K562 (cell line): ENCODE data around the gene ABCA3. TPM values are rescaled to one million over a fixed set of nuclear protein-coding genes. Genes with fewer than 3 reads are reported as not detected.

Source experiments
- DACH1 ChIP-seq: fragments of 450-650 bp; IDR thresholded peaks from 2 replicates; pipeline ENCODE4 v1.6.1; 2018; ENCODE audit not compliant: partially characterized antibody
- HDAC8 ChIP-seq: fragments of 450-650 bp; IDR thresholded peaks from 2 replicates; pipeline ENCODE4 v1.6.1; 2016; ENCODE audit warnings: mild to moderate bottlenecking, missing genetic modification characterization, moderate library complexity, missing compliant biosample characterization
- KDM1A ChIP-seq, 2 experiments: fragments of 450-650 bp; IDR thresholded peaks; 2 replicates each; pipeline ENCODE4 v1.6.1; 2016; ENCODE audit warnings: mild to moderate bottlenecking in 2 of 2
- LARP7 ChIP-seq: fragments of 450-650 bp; IDR thresholded peaks from 2 replicates; pipeline ENCODE4 v1.6.1; 2016
- NEUROD1 ChIP-seq: fragments of 150-350 bp; IDR thresholded peaks from 2 replicates; pipeline ENCODE4 v1.6.1; 2014; ENCODE audit warnings: borderline replicate concordance, low read length, low read depth; ENCODE audit not compliant: partially characterized antibody
- POLR2G ChIP-seq: fragments of 200-400 bp; formaldehyde crosslinking; IDR thresholded peaks from 2 replicates; pipeline ENCODE4 v1.6.1; 2017; ENCODE audit warnings: low read depth, mild to moderate bottlenecking, antibody characterized with exemption, low read length, moderate library complexity
- RBFOX2 ChIP-seq: fragments of 200-400 bp; formaldehyde crosslinking; IDR thresholded peaks from 2 replicates; pipeline ENCODE4 v1.6.1; 2017; ENCODE audit warnings: low read depth, mild to moderate bottlenecking, low read length, moderate library complexity
- RBM22 ChIP-seq: fragments of 200-400 bp; formaldehyde crosslinking; IDR thresholded peaks from 2 replicates; pipeline ENCODE4 v1.6.1; 2018; ENCODE audit warnings: low read length, low read depth; ENCODE audit not compliant: poor library complexity, severe bottlenecking
- SIN3A ChIP-seq, 2 experiments: fragments of 150-350 bp in 1 of 2; IDR thresholded peaks; 2 replicates each; pipeline ENCODE4 v1.6.1; 2011 to 2016; ENCODE audit warnings: borderline replicate concordance in 2 of 2, low read depth in 2 of 2, low read length in 2 of 2, mild to moderate bottlenecking in 2 of 2, moderate library complexity in 2 of 2; ENCODE audit not compliant: control insufficient read depth in 1 of 2
- SMAD4 ChIP-seq: fragments of 250-450 bp; sonication (Bioruptor Pico); conservative IDR thresholded peaks from 2 replicates; pipeline ENCODE4 v1.8.0; 2021; ENCODE audit warnings: inconsistent platforms, mild to moderate bottlenecking, moderate library complexity
- ZFP30 ChIP-seq: fragments of 250-450 bp; sonication (Bioruptor Pico); IDR thresholded peaks from 2 replicates; pipeline ENCODE4 v1.8.0; 2022; ENCODE audit warnings: moderate library complexity, mild to moderate bottlenecking, inconsistent platforms, borderline replicate concordance
- ZNF121 ChIP-seq: sonication (generic); formaldehyde crosslinking; conservative IDR thresholded peaks from 2 replicates; pipeline ENCODE4 v1.8.0; 2022; ENCODE audit warnings: missing genetic modification reagents
- ZNF644 ChIP-seq: fragments of 200-800 bp; sonication (Bioruptor generic); IDR thresholded peaks from 2 replicates; pipeline ENCODE4 v1.6.1; 2016; ENCODE audit warnings: low read depth, missing genetic modification characterization, missing compliant biosample characterization
- polyA plus RNA-seq, 8 experiments: library from polyadenylated mRNA; depleted of rRNA in 4 of 8; stranded (reverse) in 5 of 8; unstranded in 3 of 8; fragments of >200 nt; fragmentation: Nextera tagmentation in 2 of 8; fragmentation: Illumina TruSeq in 1 of 8; extraction: Ambion mirVana in 2 of 8; extraction: Trizol in 1 of 8; gene quantifications; 2 replicates each; pipeline versions ENCODE4 v1.2.1 to v1.2.3, GENCODE V29; 2011 to 2014; ENCODE audit warnings: inconsistent platforms in 1 of 8, missing spikeins in 1 of 8
- total RNA-seq, 7 experiments: library from RNA; depleted of rRNA in 6 of 7; stranded (reverse); fragments of >200 nt in 6 of 7; fragmentation: Illumina TruSeq in 2 of 7; extraction: Trizol in 2 of 7; gene quantifications; 2 replicates each; pipeline versions ENCODE4 v1.2.1 to v1.2.3, GENCODE V29; 2011 to 2021; ENCODE audit warnings: low replicate concordance in 1 of 7
- TF ChIP-seq, protein P1 (sequence below): fragments of 450-650 bp; formaldehyde crosslinking; conservative IDR thresholded peaks from 2 replicates; pipeline ENCODE4 v1.4.0; 2022; ENCODE audit warnings: mild to moderate bottlenecking, missing genetic modification characterization
- TF ChIP-seq, protein P2 (sequence below): IDR thresholded peaks from 2 replicates; pipeline ENCODE4 v1.6.1; 2012; ENCODE audit warnings: low read depth, low read length, improper control_type of control experiment, borderline replicate concordance
- TF ChIP-seq, protein P3 (sequence below): fragments of 450-650 bp; IDR thresholded peaks from 2 replicates; pipeline ENCODE4 v1.6.1; 2018; ENCODE audit not compliant: partially characterized antibody
- TF ChIP-seq, protein P4 (sequence below): fragments of 250-450 bp; sonication (Bioruptor Pico); IDR thresholded peaks from 2 replicates; pipeline ENCODE4 v1.4.0; 2020; ENCODE audit warnings: borderline replicate concordance

The ABCA3 gene
- total and polyA plus RNA-seq, 9 of the 15 experiments (the other 6 are each of a cell fraction or from before 2014, with no cell fraction given), result 0.66 to 23.7 (median 6.9) TPM

DNA sequence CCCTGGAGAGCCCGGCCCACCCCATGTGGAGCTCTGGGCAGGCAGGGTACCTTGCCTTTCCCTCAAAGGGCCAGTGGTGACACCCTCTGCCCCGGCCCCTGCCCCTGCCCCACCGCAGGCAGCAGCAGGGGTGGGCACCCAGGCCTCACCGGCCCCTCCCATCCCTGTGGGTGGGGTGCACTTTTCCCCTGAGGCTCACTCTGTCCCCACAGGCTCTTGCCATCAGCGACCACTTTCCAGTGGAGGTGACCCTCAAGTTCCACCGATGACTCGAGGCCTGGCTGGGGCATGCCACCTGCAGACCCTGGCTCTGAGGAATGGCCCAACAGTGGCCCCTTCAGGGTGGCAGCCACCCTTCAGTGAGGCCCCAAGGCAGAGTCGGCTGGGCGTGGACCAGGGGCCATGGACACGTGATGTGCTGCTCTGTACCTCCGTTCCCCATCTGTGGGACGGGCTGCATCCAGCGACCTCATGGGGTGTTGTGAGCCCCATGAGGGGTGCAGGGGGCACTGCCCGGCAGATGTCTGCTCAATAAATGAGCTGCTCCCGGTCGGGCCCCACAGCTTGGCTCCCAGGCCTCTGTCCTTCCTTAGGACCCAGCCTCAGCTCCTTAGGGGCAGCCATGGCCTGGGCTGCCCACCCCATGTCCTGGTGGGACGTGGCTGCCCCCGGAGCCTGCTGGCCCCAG lies 102.2 kb downstream of the ABCA3 start (continued):
- TF ChIP-seq, protein P1, sequence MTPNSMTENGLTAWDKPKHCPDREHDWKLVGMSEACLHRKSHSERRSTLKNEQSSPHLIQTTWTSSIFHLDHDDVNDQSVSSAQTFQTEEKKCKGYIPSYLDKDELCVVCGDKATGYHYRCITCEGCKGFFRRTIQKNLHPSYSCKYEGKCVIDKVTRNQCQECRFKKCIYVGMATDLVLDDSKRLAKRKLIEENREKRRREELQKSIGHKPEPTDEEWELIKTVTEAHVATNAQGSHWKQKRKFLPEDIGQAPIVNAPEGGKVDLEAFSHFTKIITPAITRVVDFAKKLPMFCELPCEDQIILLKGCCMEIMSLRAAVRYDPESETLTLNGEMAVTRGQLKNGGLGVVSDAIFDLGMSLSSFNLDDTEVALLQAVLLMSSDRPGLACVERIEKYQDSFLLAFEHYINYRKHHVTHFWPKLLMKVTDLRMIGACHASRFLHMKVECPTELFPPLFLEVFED (CRISPR knock-in tag), result no peak
- TF ChIP-seq SMAD4 (CRISPR knock-in tag), result no peak
- no peak for TF ChIP-seq LARP7
- no peak for TF ChIP-seq ZNF121 (CRISPR knock-in tag)
- TF ChIP-seq, protein P2, sequence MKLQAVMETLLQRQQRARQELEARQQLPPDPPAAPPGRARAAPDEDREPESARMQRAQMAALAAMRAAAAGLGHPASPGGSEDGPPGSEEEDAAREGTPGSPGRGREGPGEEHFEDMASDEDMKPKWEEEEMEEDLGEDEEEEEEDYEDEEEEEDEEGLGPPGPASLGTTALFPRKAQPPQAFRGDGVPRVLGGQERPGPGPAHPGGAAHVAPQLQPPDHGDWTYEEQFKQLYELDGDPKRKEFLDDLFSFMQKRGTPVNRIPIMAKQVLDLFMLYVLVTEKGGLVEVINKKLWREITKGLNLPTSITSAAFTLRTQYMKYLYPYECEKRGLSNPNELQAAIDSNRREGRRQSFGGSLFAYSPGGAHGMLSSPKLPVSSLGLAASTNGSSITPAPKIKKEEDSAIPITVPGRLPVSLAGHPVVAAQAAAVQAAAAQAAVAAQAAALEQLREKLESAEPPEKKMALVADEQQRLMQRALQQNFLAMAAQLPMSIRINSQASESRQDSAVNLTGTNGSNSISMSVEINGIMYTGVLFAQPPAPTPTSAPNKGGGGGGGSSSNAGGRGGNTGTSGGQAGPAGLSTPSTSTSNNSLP, result no peak
- TF ChIP-seq KDM1A (IDR thresholded peaks at IDR 0.05), result no peak
- no peak for TF ChIP-seq HDAC8 (tag)
- no peak for TF ChIP-seq DACH1
- TF ChIP-seq POLR2G, result peak; percentile 73
- TF ChIP-seq, protein P3, sequence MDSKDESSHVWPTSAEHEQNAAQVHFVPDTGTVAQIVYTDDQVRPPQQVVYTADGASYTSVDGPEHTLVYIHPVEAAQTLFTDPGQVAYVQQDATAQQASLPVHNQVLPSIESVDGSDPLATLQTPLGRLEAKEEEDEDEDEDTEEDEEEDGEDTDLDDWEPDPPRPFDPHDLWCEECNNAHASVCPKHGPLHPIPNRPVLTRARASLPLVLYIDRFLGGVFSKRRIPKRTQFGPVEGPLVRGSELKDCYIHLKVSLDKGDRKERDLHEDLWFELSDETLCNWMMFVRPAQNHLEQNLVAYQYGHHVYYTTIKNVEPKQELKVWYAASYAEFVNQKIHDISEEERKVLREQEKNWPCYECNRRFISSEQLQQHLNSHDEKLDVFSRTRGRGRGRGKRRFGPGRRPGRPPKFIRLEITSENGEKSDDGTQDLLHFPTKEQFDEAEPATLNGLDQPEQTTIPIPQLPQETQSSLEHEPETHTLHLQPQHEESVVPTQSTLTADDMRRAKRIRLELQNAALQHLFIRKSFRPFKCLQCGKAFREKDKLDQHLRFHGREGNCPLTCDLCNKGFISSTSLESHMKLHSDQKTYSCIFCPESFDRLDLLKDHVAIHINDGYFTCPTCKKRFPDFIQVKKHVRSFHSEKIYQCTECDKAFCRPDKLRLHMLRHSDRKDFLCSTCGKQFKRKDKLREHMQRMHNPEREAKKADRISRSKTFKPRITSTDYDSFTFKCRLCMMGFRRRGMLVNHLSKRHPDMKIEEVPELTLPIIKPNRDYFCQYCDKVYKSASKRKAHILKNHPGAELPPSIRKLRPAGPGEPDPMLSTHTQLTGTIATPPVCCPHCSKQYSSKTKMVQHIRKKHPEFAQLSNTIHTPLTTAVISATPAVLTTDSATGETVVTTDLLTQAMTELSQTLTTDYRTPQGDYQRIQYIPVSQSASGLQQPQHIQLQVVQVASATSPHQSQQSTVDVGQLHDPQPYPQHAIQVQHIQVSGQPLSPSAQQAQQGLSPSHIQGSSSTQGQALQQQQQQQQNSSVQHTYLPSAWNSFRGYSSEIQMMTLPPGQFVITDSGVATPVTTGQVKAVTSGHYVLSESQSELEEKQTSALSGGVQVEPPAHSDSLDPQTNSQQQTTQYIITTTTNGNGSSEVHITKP, result no peak
- peak; percentile 44 for TF ChIP-seq RBFOX2
- TF ChIP-seq, protein P4, sequence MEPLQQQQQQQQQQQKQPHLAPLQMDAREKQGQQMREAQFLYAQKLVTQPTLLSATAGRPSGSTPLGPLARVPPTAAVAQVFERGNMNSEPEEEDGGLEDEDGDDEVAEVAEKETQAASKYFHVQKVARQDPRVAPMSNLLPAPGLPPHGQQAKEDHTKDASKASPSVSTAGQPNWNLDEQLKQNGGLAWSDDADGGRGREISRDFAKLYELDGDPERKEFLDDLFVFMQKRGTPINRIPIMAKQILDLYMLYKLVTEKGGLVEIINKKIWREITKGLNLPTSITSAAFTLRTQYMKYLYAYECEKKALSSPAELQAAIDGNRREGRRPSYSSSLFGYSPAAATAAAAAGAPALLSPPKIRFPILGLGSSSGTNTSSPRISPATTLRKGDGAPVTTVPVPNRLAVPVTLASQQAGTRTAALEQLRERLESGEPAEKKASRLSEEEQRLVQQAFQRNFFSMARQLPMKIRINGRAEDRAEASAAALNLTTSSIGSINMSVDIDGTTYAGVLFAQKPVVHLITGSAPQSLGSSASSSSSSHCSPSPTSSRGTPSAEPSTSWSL (CRISPR knock-in tag), result no peak
- TF ChIP-seq SIN3A (IDR thresholded peaks at IDR 0.05; ENCODE audit: borderline replicate concordance in 2 of 2, control insufficient read depth in 1 of 2, low read depth in 2 of 2, low read length in 2 of 2), result no peak
- peak; percentile 39 for TF ChIP-seq RBM22
- TF ChIP-seq ZFP30 (CRISPR knock-in tag), result no peak
- no peak for TF ChIP-seq ZNF644 (tag)
- TF ChIP-seq NEUROD1, result no peak
